Measurements from ENCODE around the gene ELAVL4. TPM values are rescaled to one million over a fixed set of nuclear protein-coding genes. Genes with fewer than 3 reads are reported as not detected.

Gene ELAVL4
- total RNA-seq, 1 experiment from 2014 or later = not detected

- intact Hi-C loops (cut with micrococcal nuclease; ENCODE audit: unreplicated experiment) = no loop called here
- Histone ChIP-seq H3K4me3 (ENCODE audit: low read depth, low read length, poor library complexity, severe bottlenecking) (no peak overlapping the region), H3K27me3 (replicated peaks; ENCODE audit: insufficient read depth, low read depth, low read length, poor library complexity) (peaks cover 35% of the 10 kb centered on the region), H3K36me3 (ENCODE audit: insufficient read depth, low read length, poor library complexity, severe bottlenecking) (no peaks in the 10 kb centered on the region), H3K27ac (ENCODE audit: low read depth, low read length, poor library complexity, severe bottlenecking) (no peak overlapping the region), H3K9me3 (ENCODE audit: low read depth, low read length, poor library complexity, severe bottlenecking) (no peaks in the 10 kb centered on the region), H3K4me1 (ENCODE audit: insufficient read depth, low read length, poor library complexity, severe bottlenecking) (no peaks in the 10 kb centered on the region)
- ChIA-PET POLR2A (ENCODE audit: low non-redundant PET) (no interaction called here), CTCF (no interaction called here)
- TF ChIP-seq EZH2 (IDR thresholded peaks at IDR 0.05; ENCODE audit: borderline replicate concordance, low read depth, low read length, poor library complexity, severe bottlenecking) (no peak), CTCF (conservative IDR thresholded peaks at IDR 0.05; ENCODE audit: low read depth, low read length) (no peak)
- DNase-seq (ENCODE audit: low spot score) = no peak
- BruUV-seq (replicated peaks) = no TSS peak
Measured at GRCh38 chr1:50172299-50172698, 63.6 kb downstream of the ELAVL4 start.

- intact Hi-C loops (cut with micrococcal nuclease; ENCODE audit: unreplicated experiment) = no loop called here
- POLR2A ChIA-PET (ENCODE audit: low non-redundant PET) = no interaction called here
- DNase-seq (ENCODE audit: low spot score) = no peak
- Histone ChIP-seq H3K36me3 (ENCODE audit: insufficient read depth, low read length, poor library complexity, severe bottlenecking) (no peaks in the 10 kb centered on the region), H3K27ac (ENCODE audit: low read depth, low read length, poor library complexity, severe bottlenecking) (no peak overlapping the region), H3K9me3 (ENCODE audit: low read depth, low read length, poor library complexity, severe bottlenecking) (no peaks in the 10 kb centered on the region), H3K4me1 (ENCODE audit: insufficient read depth, low read length, poor library complexity, severe bottlenecking) (no peaks in the 10 kb centered on the region), H3K4me3 (ENCODE audit: low read depth, low read length, poor library complexity, severe bottlenecking) (no peak overlapping the region), H3K27me3 (replicated peaks; ENCODE audit: insufficient read depth, low read depth, low read length, poor library complexity) (peaks cover 46% of the 10 kb centered on the region)
- TF ChIP-seq CTCF (conservative IDR thresholded peaks at IDR 0.05; ENCODE audit: low read depth, low read length) = no peak
- TF ChIP-seq EZH2 (IDR thresholded peaks at IDR 0.05; ENCODE audit: borderline replicate concordance, low read depth, low read length, poor library complexity, severe bottlenecking) = no peak
- CTCF ChIA-PET = no interaction called here
- no TSS peak for BruUV-seq (replicated peaks)
Measured at GRCh38 chr1:50174101-50174500, 65.4 kb downstream of the ELAVL4 start.

GRCh38 chr1:50175719-50176639 lies 67.3 kb downstream of the ELAVL4 start:
- no TSS peak for BruUV-seq (replicated peaks)
- Histone ChIP-seq H3K27ac (ENCODE audit: low read depth, low read length, poor library complexity, severe bottlenecking) (no peak overlapping the region), H3K9me3 (ENCODE audit: low read depth, low read length, poor library complexity, severe bottlenecking) (no peaks in the 10 kb centered on the region)

More at GRCh38 chr1:50175719-50176639, 67.3 kb downstream of the ELAVL4 start:
- Histone ChIP-seq H3K4me3 (ENCODE audit: low read depth, low read length, poor library complexity, severe bottlenecking) (no peak overlapping the region), H3K36me3 (ENCODE audit: insufficient read depth, low read length, poor library complexity, severe bottlenecking) (no peaks in the 10 kb centered on the region), H3K27me3 (replicated peaks; ENCODE audit: insufficient read depth, low read depth, low read length, poor library complexity) (peaks cover 55% of the 10 kb centered on the region), H3K4me1 (ENCODE audit: insufficient read depth, low read length, poor library complexity, severe bottlenecking) (no peaks in the 10 kb centered on the region)
- TF ChIP-seq EZH2 (IDR thresholded peaks at IDR 0.05; ENCODE audit: borderline replicate concordance, low read depth, low read length, poor library complexity, severe bottlenecking) = no peak
- TF ChIP-seq CTCF (conservative IDR thresholded peaks at IDR 0.05; ENCODE audit: low read depth, low read length) = no peak
- intact Hi-C loops (cut with micrococcal nuclease; ENCODE audit: unreplicated experiment) = no loop called here
- DNase-seq (ENCODE audit: low spot score) = no peak
- CTCF ChIA-PET = interaction anchor here (1.0 kb wide), 1 partner anchor 158 kb away, joined by 4 read pairs; no protein-coding TSS in a partner anchor
- POLR2A ChIA-PET (ENCODE audit: low non-redundant PET) = no interaction called here

Data from A673 (cell line).